GM19238 (cell line): Measurements from ENCODE around the gene HEXB.

Source experiments
- DNase-seq: peaks from one replicate; pipeline ENCODE4 v3.0.0; 2011; ENCODE audit warnings: low spot score; ENCODE audit not compliant: insufficient read length

The HEXB gene

DNA sequence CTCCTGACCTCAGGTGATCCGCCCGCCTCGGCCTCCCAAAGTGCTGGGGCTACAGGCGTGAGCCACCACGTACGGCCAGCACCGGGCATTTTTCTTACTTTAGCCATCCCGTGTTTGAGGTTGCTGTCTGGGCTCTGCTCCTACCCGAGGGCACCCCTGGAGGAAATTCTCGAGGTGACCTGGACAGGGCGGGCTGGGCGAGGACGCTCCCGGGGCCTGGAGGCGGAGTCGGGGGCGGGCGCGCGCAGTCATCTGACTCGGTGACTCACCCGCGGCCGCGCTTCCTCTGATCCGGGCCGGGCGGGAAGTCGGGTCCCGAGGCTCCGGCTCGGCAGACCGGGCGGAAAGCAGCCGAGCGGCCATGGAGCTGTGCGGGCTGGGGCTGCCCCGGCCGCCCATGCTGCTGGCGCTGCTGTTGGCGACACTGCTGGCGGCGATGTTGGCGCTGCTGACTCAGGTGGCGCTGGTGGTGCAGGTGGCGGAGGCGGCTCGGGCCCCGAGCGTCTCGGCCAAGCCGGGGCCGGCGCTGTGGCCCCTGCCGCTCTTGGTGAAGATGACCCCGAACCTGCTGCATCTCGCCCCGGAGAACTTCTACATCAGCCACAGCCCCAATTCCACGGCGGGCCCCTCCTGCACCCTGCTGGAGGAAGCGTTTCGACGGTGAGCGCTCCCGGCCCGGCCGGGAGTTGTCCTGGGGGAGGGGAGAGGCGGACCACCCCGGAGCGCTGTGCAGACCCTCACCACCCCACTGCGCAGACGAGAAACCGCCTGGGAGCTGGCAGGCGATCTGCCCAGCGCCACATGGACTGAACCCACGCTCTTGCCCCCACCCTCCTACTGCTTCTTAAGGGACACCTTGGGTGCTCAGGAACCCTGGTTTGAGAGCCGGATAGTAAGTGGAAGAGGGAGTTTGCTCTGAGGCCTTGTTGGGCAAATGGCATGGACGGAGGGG lies at the start of gene HEXB:
Gene HEXB (plus strand): TSS at position 334 of the 952 bp plus-strand sequence. CDS start 28 bp downstream, at position 362.
- DNase-seq, result peak; percentile 63

DNA sequence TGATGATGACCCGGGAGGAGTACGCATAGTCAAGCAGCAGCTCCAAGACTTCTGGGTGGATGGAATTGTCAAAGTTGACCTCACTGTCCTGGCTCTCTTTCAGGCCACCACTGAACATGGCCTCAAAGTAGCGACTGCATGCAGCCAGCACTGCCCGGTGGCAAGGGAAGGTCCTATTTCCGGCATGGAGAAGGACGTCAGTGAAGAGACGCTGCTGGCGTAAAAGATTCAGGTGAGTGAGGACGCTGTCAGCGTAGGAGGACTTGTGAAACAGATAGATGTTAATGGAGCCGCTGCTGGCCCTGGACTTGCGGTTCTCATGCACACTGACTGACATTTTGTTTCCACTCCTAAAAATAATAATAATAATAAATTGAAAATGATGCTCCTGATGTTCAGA lies 48.9 kb upstream of the HEXB start:
- DNase-seq, result no peak

DNA sequence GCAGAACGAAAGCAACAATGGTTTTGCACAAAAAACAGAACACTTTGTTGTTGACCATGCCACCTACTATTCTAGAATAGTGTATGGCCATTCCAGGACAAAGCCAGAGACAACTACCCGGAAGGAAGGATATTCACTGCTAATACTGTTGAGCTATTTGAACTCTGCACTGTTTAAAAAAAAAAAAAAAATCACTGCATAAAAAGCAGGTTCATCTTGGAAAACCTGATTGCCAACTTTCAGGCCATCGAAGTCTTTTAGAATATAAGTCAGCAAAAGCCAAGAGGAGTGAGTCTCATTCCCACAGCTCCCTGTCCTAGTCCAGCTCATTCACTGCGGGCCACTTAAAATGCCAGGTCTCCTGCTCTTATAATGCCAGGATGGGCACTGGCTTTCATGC lies 48.5 kb upstream of the HEXB start:
- no peak for DNase-seq

GRCh38 chr5:74638544-74638969 lies 46.5 kb upstream of the HEXB start:
- no peak for DNase-seq

GRCh38 chr5:74638970-74639806 lies 45.8 kb upstream of the HEXB start:
- no peak for DNase-seq

GRCh38 chr5:74639807-74640449 lies 45.1 kb upstream of the HEXB start:
- DNase-seq, result no peak

DNA sequence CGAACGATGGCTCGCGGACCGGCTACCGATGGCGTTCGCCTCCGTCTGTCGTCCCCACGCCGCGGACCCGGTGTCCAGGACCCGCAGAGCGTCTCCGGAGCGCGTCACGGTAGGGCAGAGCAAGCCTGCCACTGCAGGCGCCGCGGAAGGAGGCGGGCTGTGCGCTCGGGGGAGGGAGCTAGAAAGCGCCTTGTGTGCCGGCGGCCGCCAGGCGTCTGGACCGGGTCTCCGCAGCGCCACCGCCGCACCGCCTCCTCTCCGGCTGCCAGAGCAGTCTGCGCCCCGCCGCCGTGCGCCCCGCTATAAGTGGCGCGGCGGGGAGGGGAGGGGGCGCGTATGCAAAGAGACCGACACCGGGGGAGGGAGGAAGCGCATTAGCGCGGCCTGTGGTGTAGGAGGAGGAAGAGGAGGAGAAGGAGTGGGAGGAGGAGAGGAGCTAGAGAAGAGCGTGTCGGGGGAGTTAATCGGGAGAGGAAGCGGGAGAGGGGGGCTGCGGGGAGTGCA lies 44.5 kb upstream of the HEXB start, which contains the start of gene ENC1:
Gene ENC1 (minus strand): TSS at position 279 of the 504 bp plus-strand sequence. CDS start 4,243 bp downstream, outside the sequence.
- peak; percentile 49 for DNase-seq

DNA sequence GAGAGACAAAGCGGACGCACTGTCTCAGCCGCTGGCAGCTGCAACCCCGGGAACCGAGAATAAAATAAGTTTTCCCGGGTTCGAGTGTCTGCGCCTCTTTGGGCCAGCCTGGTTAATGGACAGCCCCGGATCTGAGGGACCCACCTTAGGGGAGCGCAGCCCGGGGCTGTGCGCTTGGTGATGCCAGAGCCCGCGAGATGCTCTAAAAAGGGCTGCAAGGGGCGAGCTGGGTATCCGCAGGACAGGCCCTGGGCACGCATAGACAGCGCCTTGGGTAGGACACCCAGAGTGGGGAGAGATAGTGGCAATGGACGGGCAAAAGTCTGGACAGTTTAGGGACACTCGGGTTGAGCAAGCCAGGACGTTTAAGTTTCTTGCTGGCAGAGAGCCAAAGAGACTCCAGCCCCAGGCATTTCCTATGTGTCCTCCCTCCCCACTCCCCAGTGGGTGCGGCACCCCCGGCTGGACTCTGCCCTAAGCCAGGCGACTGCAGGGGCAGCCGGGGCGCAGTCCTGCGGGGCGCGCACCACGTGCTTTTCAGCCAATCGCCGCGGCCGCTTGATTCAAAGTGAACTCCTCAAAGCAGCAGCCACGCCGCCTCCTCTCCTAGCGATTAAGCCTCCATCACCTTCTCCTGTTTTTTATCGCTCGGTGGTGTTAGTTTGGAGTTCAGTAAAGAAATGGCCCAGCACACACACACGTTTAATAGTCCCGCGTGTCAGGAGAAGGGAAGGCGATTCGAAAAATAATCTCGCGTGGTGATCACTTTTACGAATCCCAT lies 43.9 kb upstream of the HEXB start:
- DNase-seq, result no peak

DNA sequence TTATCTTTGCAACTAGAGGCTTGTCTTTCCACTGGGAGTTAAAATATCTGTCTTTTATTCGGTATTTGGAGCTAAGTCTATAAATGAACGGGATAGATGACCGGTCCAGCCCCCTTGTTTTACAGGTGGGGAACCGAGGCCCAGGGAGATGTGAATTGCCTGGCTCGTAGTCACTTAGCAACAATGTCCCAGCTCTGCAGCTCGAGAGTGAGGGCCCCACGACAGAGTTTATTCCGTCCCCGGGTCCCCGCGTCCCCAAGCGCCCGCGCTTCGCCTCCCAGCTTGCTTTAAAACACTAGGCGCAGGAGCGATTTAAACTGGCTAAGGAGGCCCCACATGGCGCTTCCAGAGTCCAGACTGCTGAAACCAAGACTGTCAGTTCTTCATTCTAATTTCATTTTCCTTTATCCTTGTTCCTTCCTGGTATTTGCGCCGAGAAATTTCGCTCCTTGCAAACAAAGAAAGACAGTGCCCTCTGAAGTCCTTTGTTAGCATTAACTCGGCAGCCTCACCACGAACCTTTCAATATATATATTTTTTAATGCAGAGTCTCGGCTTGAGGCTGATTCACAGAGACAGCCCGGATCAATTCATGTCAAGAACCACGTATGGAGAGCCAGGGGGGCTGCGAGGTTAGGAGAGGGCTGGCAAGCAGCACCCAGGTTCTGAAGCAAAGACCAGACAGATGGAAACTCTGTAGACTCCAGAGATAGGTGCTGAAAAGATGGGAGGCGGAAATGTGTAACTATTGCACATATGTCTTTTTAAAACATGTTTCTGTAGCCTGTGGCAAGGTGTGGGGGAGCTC lies 43.1 kb upstream of the HEXB start:
- no peak for DNase-seq

- DNase-seq, result no peak
These were observed 42.5 kb upstream of the HEXB start for GRCh38 chr5:74642543-74642863.

- no peak for DNase-seq
These were observed 41.9 kb upstream of the HEXB start for GRCh38 chr5:74643111-74643562.

- no peak for DNase-seq
These were observed 37.9 kb upstream of the HEXB start for GRCh38 chr5:74647096-74647495.

DNA sequence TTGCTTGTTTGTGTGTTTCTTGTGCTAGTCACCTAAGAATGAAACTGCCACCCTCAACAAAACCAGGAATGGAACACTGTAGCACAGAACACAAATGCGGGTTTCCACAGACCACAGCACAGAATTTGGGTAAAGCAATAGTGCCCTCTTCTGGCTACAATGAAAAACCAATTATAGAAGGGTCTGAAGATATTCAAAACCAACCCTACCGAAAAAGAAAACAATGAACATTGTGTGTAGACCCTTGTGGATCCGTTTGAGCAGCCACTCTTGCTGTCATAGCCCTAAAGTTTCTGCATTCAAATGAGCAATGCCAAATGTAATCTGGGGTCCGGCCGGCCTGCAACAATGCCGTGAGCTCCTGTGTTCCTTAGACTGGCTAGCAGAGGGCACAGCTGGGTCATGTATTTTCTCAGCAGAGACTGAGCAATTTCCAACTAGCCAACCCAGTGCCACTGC lies 36.2 kb upstream of the HEXB start:
- no peak for DNase-seq

DNA sequence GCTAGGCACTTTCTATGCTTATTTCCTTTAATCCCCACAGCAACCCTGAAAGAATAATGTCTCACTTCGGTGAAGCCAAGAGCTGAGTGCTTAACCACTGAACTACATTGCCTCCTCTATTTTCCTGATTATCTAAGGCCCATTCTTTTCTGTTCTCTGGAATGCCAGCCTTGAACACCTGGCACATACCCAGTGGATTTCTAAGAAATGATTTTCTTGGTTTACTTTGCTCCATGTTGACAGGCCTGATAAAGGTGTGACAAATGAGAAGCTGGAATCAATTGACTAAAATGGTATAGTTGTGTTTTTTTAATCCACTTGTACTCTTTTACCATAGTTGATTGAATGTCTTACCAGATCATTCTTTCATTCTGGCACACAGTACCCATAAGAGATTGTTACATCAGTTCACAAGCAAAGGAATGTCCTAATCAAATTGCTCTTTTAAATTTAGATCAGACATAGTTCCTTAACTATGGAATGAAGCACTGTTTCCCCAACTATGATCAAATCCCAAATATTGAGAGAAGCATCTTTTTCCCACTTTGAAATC lies 35.5 kb upstream of the HEXB start:
- no peak for DNase-seq

DNA sequence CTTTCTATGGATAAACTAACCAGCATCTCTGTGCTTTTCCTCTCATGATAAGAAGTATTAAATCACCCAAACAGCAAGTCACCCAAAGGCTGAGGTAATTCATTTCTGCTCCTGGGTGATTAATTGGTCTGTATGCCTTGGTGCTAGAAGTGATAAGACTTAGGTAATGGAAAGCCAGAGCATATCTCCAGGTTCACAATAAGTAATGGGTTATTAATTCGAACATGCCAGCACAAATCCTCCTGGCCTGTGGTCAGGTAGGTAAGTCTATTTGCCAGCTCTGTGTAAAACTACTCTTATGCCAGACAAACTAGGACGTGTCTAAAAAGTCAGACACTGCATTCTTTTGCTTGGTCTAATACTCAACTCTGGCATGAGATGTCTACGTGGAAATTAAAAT lies 33.3 kb upstream of the HEXB start:
- DNase-seq, result no peak

- no peak for DNase-seq
These were observed 32.5 kb upstream of the HEXB start for GRCh38 chr5:74652576-74652975.

GRCh38 chr5:74653991-74654390 lies 31.0 kb upstream of the HEXB start:
- DNase-seq, result no peak

DNA sequence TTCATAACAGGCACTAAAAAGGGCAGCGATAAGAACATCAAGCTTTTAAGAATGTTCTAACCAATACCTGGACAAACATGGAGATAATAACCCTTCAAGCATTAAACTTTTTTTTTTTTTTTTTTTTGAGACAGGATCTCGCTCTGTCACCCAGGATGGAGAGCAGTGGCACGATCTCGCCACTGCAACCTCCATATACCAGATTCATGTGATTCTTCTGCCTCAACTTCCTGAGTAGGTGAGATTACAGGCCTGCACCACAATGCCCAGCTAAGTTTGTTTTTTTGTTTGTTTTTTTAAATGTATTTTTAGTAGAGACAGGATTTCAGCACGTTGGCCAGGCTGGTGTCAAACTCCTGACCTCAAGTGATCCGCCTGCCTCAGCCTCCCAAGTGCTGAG lies 29.8 kb upstream of the HEXB start:
- no peak for DNase-seq

DNA sequence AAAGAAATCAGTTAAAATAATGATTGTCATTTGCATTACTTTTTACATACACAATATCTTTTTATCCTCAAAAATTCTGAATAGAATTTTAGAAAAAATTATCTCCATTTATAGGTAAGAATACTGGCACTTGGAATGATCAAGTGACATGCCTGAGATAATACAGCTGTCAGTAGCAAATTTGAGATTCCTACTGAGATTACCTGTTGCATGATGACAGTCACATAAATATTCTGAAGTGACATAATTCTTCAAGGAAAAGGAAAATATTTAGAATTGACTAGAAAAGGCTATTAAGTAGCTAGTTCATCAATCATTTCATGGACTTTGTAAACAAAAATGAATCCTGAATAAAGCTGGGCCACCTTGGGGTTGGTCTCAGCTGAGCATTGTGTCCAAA lies 29.3 kb upstream of the HEXB start:
- DNase-seq, result no peak
